PC-3 (cell line): ENCODE results near the gene EXOC6B. TPM values are rescaled to one million over a fixed set of nuclear protein-coding genes. Genes with fewer than 3 reads are reported as not detected.

ENCODE experiments used
- ATAC-seq: fragments of 200-7000 bp; cut with Tn5 transposase; 2 replicates; pipeline ENCODE4 v1.9.1; 2020; ENCODE audit warnings: mild to moderate bottlenecking, moderate library complexity
- BruUV-seq: library from RNA; stranded (reverse); fragments of 400-500 nt; replicated peaks from 2 replicates; lab custom pipeline; 2021; lab: Mats Ljungman, UMichigan
- CTCF ChIA-PET: fragments of 300-600 bp; sonication (Branson Sonifier 250); formaldehyde crosslinking; loops from one replicate; lab custom pipeline; 2022; ENCODE audit warnings: antibody characterized with exemption; lab: Charles Lee
- POLR2A ChIA-PET: fragments of 300-600 bp; sonication (Branson Sonifier 250); formaldehyde crosslinking; loops from one replicate; lab custom pipeline; 2022; ENCODE audit warnings: antibody characterized with exemption; ENCODE audit not compliant: unreplicated experiment; lab: Charles Lee
- DNase-seq: peaks from one replicate; pipeline ENCODE4 v3.0.0-alpha.2; 2015
- H2AFZ ChIP-seq: fragments of 300-600 bp; sonication (generic); 2 replicates; pipeline ENCODE4 v1.6.0; 2016; ENCODE audit warnings: antibody characterized with exemption, low read length
- H3F3A ChIP-seq: fragments of 300-600 bp; sonication (generic); one replicate; pipeline ENCODE4 v1.6.0; 2017; ENCODE audit warnings: antibody characterized with exemption, low read length, control low read depth, mild to moderate bottlenecking; ENCODE audit not compliant: unreplicated experiment
- H3K27ac ChIP-seq: fragments of 300-600 bp; sonication (generic); 2 replicates; pipeline ENCODE4 v1.5.1; 2016; ENCODE audit warnings: mild to moderate bottlenecking, low read length
- H3K27me3 ChIP-seq: fragments of 300-600 bp; sonication (generic); 2 replicates; pipeline ENCODE4 v1.6.1; 2016; ENCODE audit warnings: low read length, mixed read lengths
- H3K36me3 ChIP-seq: fragments of 300-600 bp; sonication (generic); 2 replicates; pipeline ENCODE4 v1.6.1; 2016; ENCODE audit warnings: low read depth, mixed run types, low read length, mixed read lengths
- H3K4me1 ChIP-seq: fragments of 300-600 bp; sonication (generic); 2 replicates; pipeline ENCODE4 v1.5.1; 2016; ENCODE audit warnings: low read length; ENCODE audit not compliant: insufficient read depth
- H3K4me2 ChIP-seq: fragments of 300-600 bp; sonication (generic); 2 replicates; pipeline ENCODE4 v1.6.0; 2016; ENCODE audit warnings: low read length
- H3K4me3 ChIP-seq: fragments of 300-600 bp; sonication (generic); 2 replicates; pipeline ENCODE4 v1.5.1; 2016; ENCODE audit warnings: mild to moderate bottlenecking, low read length, mixed read lengths
- H3K79me2 ChIP-seq: fragments of 300-600 bp; sonication (generic); 2 replicates; pipeline ENCODE4 v1.6.1; 2017; ENCODE audit warnings: low read length, mixed read lengths
- H3K9ac ChIP-seq: fragments of 300-600 bp; sonication (generic); 2 replicates; pipeline ENCODE4 v1.6.0; 2016; ENCODE audit warnings: mild to moderate bottlenecking, low read length
- H3K9me2 ChIP-seq: fragments of 300-600 bp; sonication (generic); replicated peaks from 2 replicates; pipeline ENCODE4 v1.6.1; 2016; ENCODE audit warnings: mixed run types, low read length, mixed read lengths
- H3K9me3 ChIP-seq: fragments of 300-600 bp; sonication (generic); 2 replicates; pipeline ENCODE4 v1.6.1; 2016; ENCODE audit warnings: low read length, mixed read lengths
- H4K20me1 ChIP-seq: fragments of 300-600 bp; sonication (generic); 2 replicates; pipeline ENCODE4 v1.6.1; 2016; ENCODE audit warnings: low read length, mixed read lengths
- CTCF ChIP-seq: fragments of 300-600 bp; sonication (generic); conservative IDR thresholded peaks from 2 replicates; pipeline ENCODE4 v1.5.1; 2017; ENCODE audit warnings: antibody characterized with exemption, low read depth, mild to moderate bottlenecking, low read length
- EZH2 ChIP-seq: fragments of 300-600 bp; sonication (generic); IDR thresholded peaks from one replicate; pipeline ENCODE4 v1.6.1; 2017; ENCODE audit warnings: antibody characterized with exemption, mild to moderate bottlenecking, low read length; ENCODE audit not compliant: unreplicated experiment
- EZH2phosphoT487 ChIP-seq: fragments of 300-600 bp; sonication (generic); IDR thresholded peaks from 2 replicates; pipeline ENCODE4 v1.6.1; 2018; ENCODE audit warnings: mild to moderate bottlenecking, antibody characterized with exemption, low read length, borderline replicate concordance
- intact Hi-C: fragments of 100-400 bp; cut with micrococcal nuclease; formaldehyde crosslinking; loops from 2 replicates; pipeline ENCODE4 v1.9.0; 2023
- total RNA-seq: library from RNA; depleted of rRNA; stranded (reverse); fragments of >200 nt; gene quantifications from 2 replicates; pipeline ENCODE4 v1.2.3, GENCODE V29; 2014

The EXOC6B gene
- total RNA-seq, 1 experiment from 2014 or later, result 13.9 TPM

- 0 out of 2 replicates have a peak, but pooled peaks cover 4% of the 10 kb centered on the region for H3K4me1 ChIP-seq
- H3K9me3 ChIP-seq, result peaks cover under 1% of the 10 kb centered on the region; the same call in 1 of the 2 replicates
- no peak overlapping the region for H2AFZ ChIP-seq
- no peak for DNase-seq
- no peak for TF ChIP-seq CTCF
- TF ChIP-seq EZH2phosphoT487, result no peak
- TF ChIP-seq EZH2, result no peak
- BruUV-seq, result no TSS peak
- no peak overlapping the region for H3K4me3 ChIP-seq
- H3K79me2 ChIP-seq, result no peaks in the 10 kb centered on the region
- H3K9me2 ChIP-seq, result no peaks in the 10 kb centered on the region
- no peaks in the 10 kb centered on the region for H3K27me3 ChIP-seq
- intact Hi-C loops, result no loop called here
- no peak overlapping the region for H3K9ac ChIP-seq
- ChIA-PET POLR2A (no interaction called here), CTCF (no interaction called here)
- H3K4me2 ChIP-seq, result no peak overlapping the region
- H3F3A ChIP-seq, result no peaks in the 10 kb centered on the region
- ATAC-seq, result no peak
- no peaks in the 10 kb centered on the region for H4K20me1 ChIP-seq
- no peaks in the 10 kb centered on the region for H3K36me3 ChIP-seq
- no peak overlapping the region for H3K27ac ChIP-seq
Observed at GRCh38 chr2:72394541-72395070, 431.2 kb downstream of the EXOC6B start.

- TF ChIP-seq CTCF (no peak), EZH2phosphoT487 (no peak), EZH2 (no peak)
- Histone ChIP-seq H3K4me3 (no peak overlapping the region), H3K36me3 (peaks cover 11% of the 10 kb centered on the region), H3K79me2 (no peaks in the 10 kb centered on the region), H3K4me2 (no peak overlapping the region), H3K27ac (no peak overlapping the region), H3K9ac (no peak overlapping the region), H3K27me3 (no peaks in the 10 kb centered on the region), H3K4me1 (0 out of 2 replicates have a peak, but pooled peaks cover under 1% of the 10 kb centered on the region), H4K20me1 (no peaks in the 10 kb centered on the region), H2AFZ (no peak overlapping the region), H3K9me2 (no peaks in the 10 kb centered on the region), H3K9me3 (peaks cover 12% of the 10 kb centered on the region; the same call in 1 of the 2 replicates), H3F3A (no peaks in the 10 kb centered on the region)
- ATAC-seq, result no peak
- ChIA-PET CTCF (interaction anchor here (0.6 kb wide), 1 partner anchor 1058 kb away, joined by 5 read pairs; the partner anchor contains the start of gene ZNF638), POLR2A (no interaction called here)
- no TSS peak for BruUV-seq
- intact Hi-C loops, result no loop called here
- no peak for DNase-seq
Observed at GRCh38 chr2:72389447-72389846, 436.4 kb downstream of the EXOC6B start.

GRCh38 chr2:72388263-72388662 lies 437.6 kb downstream of the EXOC6B start:
- CTCF ChIA-PET, result no interaction called here
- POLR2A ChIA-PET, result no interaction called here

More at GRCh38 chr2:72388263-72388662, 437.6 kb downstream of the EXOC6B start:
- Histone ChIP-seq H3K27me3 (no peaks in the 10 kb centered on the region), H3K4me3 (no peak overlapping the region), H3K79me2 (no peaks in the 10 kb centered on the region), H4K20me1 (no peaks in the 10 kb centered on the region), H3K9me3 (peaks cover 12% of the 10 kb centered on the region; the same call in 1 of the 2 replicates), H3K27ac (no peak overlapping the region), H3K9me2 (no peaks in the 10 kb centered on the region), H3K4me1 (no peaks in the 10 kb centered on the region), H2AFZ (no peak overlapping the region), H3K9ac (no peak overlapping the region), H3K36me3 (peaks cover 11% of the 10 kb centered on the region), H3F3A (no peaks in the 10 kb centered on the region), H3K4me2 (no peak overlapping the region)
- intact Hi-C loops, result no loop called here
- DNase-seq, result no peak
- no peak for ATAC-seq
- no peak for TF ChIP-seq CTCF
- no peak for TF ChIP-seq EZH2
- no peak for TF ChIP-seq EZH2phosphoT487
- no TSS peak for BruUV-seq
